ENCODE results near the gene SLC17A4. TPM values are rescaled to one million over a fixed set of nuclear protein-coding genes. Genes with fewer than 3 reads are reported as not detected.

SLC17A4 gene
- polyA plus RNA-seq, 3 donors from 2014 or later, result not detected

DNA sequence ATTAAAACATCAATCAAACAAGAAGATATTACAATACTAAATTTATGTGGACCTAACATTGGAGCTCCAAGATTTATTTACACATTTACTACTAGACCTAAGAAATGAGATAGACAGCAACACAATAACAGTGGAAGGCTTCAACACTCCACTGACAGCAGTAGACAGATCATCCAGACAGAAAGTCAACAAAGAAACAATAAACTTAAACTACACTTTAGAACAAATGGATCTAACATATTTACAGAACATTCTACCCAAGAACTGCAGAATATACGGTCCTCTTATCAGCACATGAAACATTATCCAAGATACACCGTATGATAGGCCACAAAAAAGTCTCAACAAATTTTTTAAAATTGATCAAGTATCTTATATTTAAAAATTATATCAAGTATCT is 50.3 kb downstream of the SLC17A4 start:
- Mint-ChIP-seq H3K4me1 (no peaks in the 10 kb centered on the region), H3K9me3 (peaks cover 0 to 2% (median 0%) of the 10 kb centered on the region in 6 donors), H3K27me3 (ENCODE audit: low read depth in 3 of 3) (peaks cover 0 to 16% (median 3%) of the 10 kb centered on the region in 3 donors), H3K27ac (no peak overlapping the region), H3K36me3 (no peaks in the 10 kb centered on the region), H3K4me3 (no peak overlapping the region)
- DNase-seq, result no peak

DNA sequence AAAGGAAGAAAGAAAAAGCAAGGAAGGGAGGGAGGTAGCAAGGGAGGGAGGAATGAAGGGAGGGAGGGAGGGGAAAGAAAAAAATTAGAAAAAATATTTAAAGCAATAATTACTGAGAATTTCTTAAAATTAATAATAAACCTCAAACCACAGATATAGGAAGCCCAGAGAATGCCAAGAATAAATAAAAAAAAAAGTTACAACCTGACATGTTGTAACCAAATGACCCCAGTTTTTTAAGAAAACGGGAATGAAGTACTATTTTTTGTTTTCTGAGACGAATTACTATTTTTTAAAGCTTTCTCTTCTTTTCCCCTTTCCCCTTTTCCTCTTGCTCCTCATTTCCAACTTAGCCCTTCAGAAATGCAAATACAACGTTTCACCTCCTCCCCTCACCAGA is 60.7 kb downstream of the SLC17A4 start:
- Mint-ChIP-seq H3K27ac (no peak overlapping the region), H3K9me3 (peaks cover 0 to 3% (median under 1%) of the 10 kb centered on the region in 6 donors), H3K36me3 (no peaks in the 10 kb centered on the region), H3K27me3 (ENCODE audit: low read depth in 3 of 3) (peaks cover 3 to 11% (median 5%) of the 10 kb centered on the region in 3 donors), H3K4me3 (no peak overlapping the region), H3K4me1 (no peaks in the 10 kb centered on the region)
- no peak for DNase-seq

DNA sequence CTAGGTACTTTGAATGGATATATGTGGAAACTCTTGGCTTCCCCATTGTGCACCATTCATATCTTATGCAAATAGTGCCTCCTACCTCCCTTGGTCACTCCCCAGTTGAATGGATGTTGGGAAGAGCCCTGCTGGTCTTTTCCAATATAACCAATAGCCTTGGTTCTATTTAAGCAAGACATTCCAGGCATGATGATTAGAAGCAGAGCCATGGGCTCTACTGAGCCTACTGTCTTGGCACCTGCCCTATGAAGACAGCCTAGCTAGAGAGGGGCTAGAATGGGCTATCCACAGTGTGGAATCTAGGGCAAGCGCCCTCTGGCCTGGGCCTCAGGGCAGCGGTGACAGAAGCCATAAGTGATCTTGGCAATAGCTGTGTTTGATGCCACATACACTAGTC is 61.7 kb downstream of the SLC17A4 start:
- Mint-ChIP-seq H3K9me3 (peaks cover 0 to 3% (median under 1%) of the 10 kb centered on the region in 6 donors), H3K36me3 (no peaks in the 10 kb centered on the region), H3K4me3 (no peak overlapping the region), H3K4me1 (no peaks in the 10 kb centered on the region), H3K27ac (no peak overlapping the region), H3K27me3 (ENCODE audit: low read depth in 3 of 3) (peaks cover 3 to 11% (median 5%) of the 10 kb centered on the region in 3 donors)
- no peak for DNase-seq

DNA sequence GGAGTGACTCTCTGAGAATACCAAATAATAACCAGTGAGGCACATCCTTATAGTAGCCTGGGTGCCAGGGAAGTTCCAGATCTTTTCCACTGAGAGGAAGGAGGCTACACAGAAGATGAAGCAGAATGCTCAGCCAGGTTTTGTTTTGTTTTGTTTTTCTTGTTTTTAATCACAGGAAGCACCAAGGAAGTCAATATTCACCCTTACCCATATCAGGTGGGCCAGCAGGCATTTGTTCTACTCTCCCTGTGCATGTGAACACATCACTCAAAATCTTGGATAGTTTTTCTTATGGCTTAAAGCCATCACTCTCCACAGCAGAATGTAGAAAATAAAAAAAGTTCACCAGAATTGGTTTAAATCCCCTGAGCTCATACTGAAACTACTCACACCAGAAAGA is 66.8 kb downstream of the SLC17A4 start:
- Mint-ChIP-seq H3K36me3 (no peaks in the 10 kb centered on the region), H3K27me3 (ENCODE audit: low read depth in 3 of 3) (peaks cover 3 to 6% (median 4%) of the 10 kb centered on the region in 3 donors), H3K4me1 (no peaks in the 10 kb centered on the region), H3K4me3 (no peak overlapping the region), H3K27ac (no peak overlapping the region), H3K9me3 (peaks cover 0 to 13% (median 3%) of the 10 kb centered on the region in 6 donors)
- DNase-seq, result no peak

DNA sequence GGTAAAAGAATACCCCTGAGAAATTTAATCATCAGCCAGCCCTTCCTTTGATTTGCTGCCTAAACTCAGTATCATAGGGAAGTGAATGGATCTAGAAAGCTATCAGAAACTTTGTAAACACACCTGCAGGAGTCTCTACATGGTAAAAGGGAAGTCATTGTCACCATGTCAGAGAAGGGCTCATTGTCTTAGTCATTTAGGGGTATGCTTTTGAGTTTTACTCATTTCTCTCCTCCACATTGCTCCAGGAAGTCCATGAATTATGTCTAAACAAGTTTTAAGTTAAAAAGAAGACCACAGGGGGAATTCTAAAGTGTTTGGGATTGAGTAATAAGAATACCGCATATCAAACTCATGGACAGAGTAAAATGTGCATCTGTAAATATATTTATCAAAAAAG is 74.8 kb downstream of the SLC17A4 start:
- no peaks in the 10 kb centered on the region for H3K4me1 Mint-ChIP-seq
- no peaks in the 10 kb centered on the region for H3K36me3 Mint-ChIP-seq
- H3K27ac Mint-ChIP-seq, result no peak overlapping the region
- no peak for DNase-seq
- H3K4me3 Mint-ChIP-seq, result no peak overlapping the region
- peaks cover 0 to 8% (median 3%) of the 10 kb centered on the region in 6 donors for H3K9me3 Mint-ChIP-seq
- H3K27me3 Mint-ChIP-seq (ENCODE audit: low read depth in 3 of 3), result peaks cover 2 to 3% (median 3%) of the 10 kb centered on the region in 3 donors

DNA sequence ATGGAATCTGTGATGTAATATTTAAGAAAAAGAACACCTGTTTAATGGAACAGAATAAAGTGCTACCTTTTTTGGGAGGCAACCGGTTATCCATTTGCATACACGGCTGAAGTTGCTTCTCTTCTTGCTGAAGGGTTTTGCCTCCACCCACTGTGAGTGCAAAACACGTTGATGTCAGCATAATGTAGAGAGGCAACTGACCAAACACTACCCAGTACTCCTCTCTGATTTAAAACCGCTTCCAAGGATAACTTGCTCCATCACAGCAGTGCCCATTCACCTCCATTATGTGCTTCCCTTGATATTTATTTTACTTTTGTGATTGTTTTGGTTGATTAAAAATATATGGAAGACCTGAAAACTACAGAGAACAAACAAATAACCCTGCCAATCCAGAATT is 75.9 kb downstream of the SLC17A4 start:
- no peaks in the 10 kb centered on the region for H3K4me1 Mint-ChIP-seq
- no peak for DNase-seq
- peaks cover 0 to 3% (median 2%) of the 10 kb centered on the region in 3 donors for H3K27me3 Mint-ChIP-seq (ENCODE audit: low read depth in 3 of 3)
- no peaks in the 10 kb centered on the region for H3K36me3 Mint-ChIP-seq
- peaks cover 0 to 6% (median 2%) of the 10 kb centered on the region in 6 donors for H3K9me3 Mint-ChIP-seq
- H3K4me3 Mint-ChIP-seq, result no peak overlapping the region
- no peak overlapping the region for H3K27ac Mint-ChIP-seq

Other genes starting within 250 kb of the SLC17A4 start
- not detected for gene SCGN, start 102.5 kb upstream of the SLC17A4 start, polyA plus RNA-seq
- not detected for gene SLC17A1, start 77.3 kb downstream of the SLC17A4 start, polyA plus RNA-seq
- gene SLC17A3, start 119.5 kb downstream of the SLC17A4 start, polyA plus RNA-seq, result not detected
- gene SLC17A2, start 175.9 kb downstream of the SLC17A4 start, polyA plus RNA-seq, result not detected
- gene TRIM38, start 208.1 kb downstream of the SLC17A4 start, polyA plus RNA-seq, result 10 to 100 TPM in 1 of 3 donors, 1 to 10 TPM in 2; 3.6 to 11.4 (median 5.0) TPM